Measurements from ENCODE around the gene SERTAD4.
"Not testable (repeated sequence)": the region's sequence is repeated elsewhere in the genome, so short reads cannot be mapped to it uniquely, and the experiment has no call there.

SERTAD4 gene

GRCh38 chr1:210262167-210262896, 29.7 kb downstream of the SERTAD4 start:
- DNase-seq = no peak
- peaks cover 4% of the 10 kb centered on the region for H3K4me1 ChIP-seq (ENCODE audit: control insufficient read depth, low read depth, low read length)
- no peak overlapping the region for H3K23ac ChIP-seq (ENCODE audit: low read length)
- no peak overlapping the region for H4K5ac ChIP-seq (ENCODE audit: low read length)
- H3K27ac ChIP-seq (ENCODE audit: low read depth, low read length) = no peak overlapping the region
- no peaks in the 10 kb centered on the region for H3K27me3 ChIP-seq (ENCODE audit: insufficient read depth, low read length, poor library complexity)
- no CpG with 5 or more reads among the region's 8 CpGs for WGBS (ENCODE audit: extremely low coverage, insufficient coverage, low lambda C conversion rate)
- no peak overlapping the region for H2BK5ac ChIP-seq (ENCODE audit: low read length)
- peak overlapping the region; percentile 17 for H3K4ac ChIP-seq (ENCODE audit: low read depth, low read length)
- peak overlapping the region; percentile 31 for H3K18ac ChIP-seq (ENCODE audit: low read length)
- no peak overlapping the region for H4K8ac ChIP-seq (ENCODE audit: low read depth, low read length)
- no peaks in the 10 kb centered on the region for H3K79me2 ChIP-seq (ENCODE audit: control insufficient read depth, insufficient read depth, low read length)
- no peak overlapping the region for H2BK120ac ChIP-seq (ENCODE audit: low read depth, low read length)
- H2AK5ac ChIP-seq (ENCODE audit: low read length) = no peak overlapping the region
- H2BK15ac ChIP-seq (replicated peaks; ENCODE audit: low read depth) = no peak overlapping the region
- H3K56ac ChIP-seq (ENCODE audit: low read length) = no peak overlapping the region
- no peak overlapping the region for H3K9ac ChIP-seq (ENCODE audit: low read length)
- no peak overlapping the region for H3K4me3 ChIP-seq (ENCODE audit: low read length)
- no peak overlapping the region for H3K4me2 ChIP-seq (ENCODE audit: low read length)
- H3K36me3 ChIP-seq (ENCODE audit: control insufficient read depth, insufficient read depth, low read length) = no peaks in the 10 kb centered on the region
- no peaks in the 10 kb centered on the region for H3K79me1 ChIP-seq (ENCODE audit: low read length)

- Histone ChIP-seq H3K27ac (ENCODE audit: low read depth, low read length) (no peak overlapping the region), H2BK120ac (ENCODE audit: low read depth, low read length) (no peak overlapping the region), H3K27me3 (ENCODE audit: insufficient read depth, low read length, poor library complexity) (no peaks in the 10 kb centered on the region), H3K36me3 (ENCODE audit: control insufficient read depth, insufficient read depth, low read length) (no peaks in the 10 kb centered on the region), H3K9ac (ENCODE audit: low read length) (no peak overlapping the region), H2BK15ac (replicated peaks; ENCODE audit: low read depth) (no peak overlapping the region), H4K5ac (ENCODE audit: low read length) (no peak overlapping the region), H4K8ac (ENCODE audit: low read depth, low read length) (no peak overlapping the region), H3K56ac (ENCODE audit: low read length) (no peak overlapping the region), H3K23ac (ENCODE audit: low read length) (no peak overlapping the region), H3K4me2 (ENCODE audit: low read length) (no peak overlapping the region), H3K4me3 (ENCODE audit: low read length) (no peak overlapping the region), H2BK5ac (ENCODE audit: low read length) (no peak overlapping the region), H3K4ac (ENCODE audit: low read depth, low read length) (no peak overlapping the region), H2AK5ac (ENCODE audit: low read length) (no peak overlapping the region), H3K4me1 (ENCODE audit: control insufficient read depth, low read depth, low read length) (peaks cover 4% of the 10 kb centered on the region), H3K79me1 (ENCODE audit: low read length) (no peaks in the 10 kb centered on the region), H3K18ac (ENCODE audit: low read length) (no peak overlapping the region), H3K79me2 (ENCODE audit: control insufficient read depth, insufficient read depth, low read length) (no peaks in the 10 kb centered on the region)
- DNase-seq = no peak
- WGBS (ENCODE audit: extremely low coverage, insufficient coverage, low lambda C conversion rate) = no CpG with 5 or more reads among the region's 4 CpGs
Measured at GRCh38 chr1:210262897-210263272, 30.3 kb downstream of the SERTAD4 start.

- no peaks in the 10 kb centered on the region for H3K27me3 ChIP-seq (ENCODE audit: insufficient read depth, low read length, poor library complexity)
- no peak overlapping the region for H3K4me3 ChIP-seq (ENCODE audit: low read length)
- H4K8ac ChIP-seq (ENCODE audit: low read depth, low read length) = no peak overlapping the region
- no peak overlapping the region for H3K23ac ChIP-seq (ENCODE audit: low read length)
- no peak overlapping the region for H3K56ac ChIP-seq (ENCODE audit: low read length)
- no peak overlapping the region for H3K9ac ChIP-seq (ENCODE audit: low read length)
- H2BK5ac ChIP-seq (ENCODE audit: low read length) = no peak overlapping the region
- no peak overlapping the region for H4K5ac ChIP-seq (ENCODE audit: low read length)
- no peak overlapping the region for H3K18ac ChIP-seq (ENCODE audit: low read length)
- H2BK120ac ChIP-seq (ENCODE audit: low read depth, low read length) = no peak overlapping the region
- H3K4me1 ChIP-seq (ENCODE audit: control insufficient read depth, low read depth, low read length) = peaks cover 4% of the 10 kb centered on the region
- no peaks in the 10 kb centered on the region for H3K79me1 ChIP-seq (ENCODE audit: low read length)
- no peaks in the 10 kb centered on the region for H3K79me2 ChIP-seq (ENCODE audit: control insufficient read depth, insufficient read depth, low read length)
- H3K27ac ChIP-seq (ENCODE audit: low read depth, low read length) = no peak overlapping the region
- H2AK5ac ChIP-seq (ENCODE audit: low read length) = no peak overlapping the region
- H2BK15ac ChIP-seq (replicated peaks; ENCODE audit: low read depth) = no peak overlapping the region
- no peaks in the 10 kb centered on the region for H3K36me3 ChIP-seq (ENCODE audit: control insufficient read depth, insufficient read depth, low read length)
- no peak for DNase-seq
- no peak overlapping the region for H3K4me2 ChIP-seq (ENCODE audit: low read length)
- H3K4ac ChIP-seq (ENCODE audit: low read depth, low read length) = no peak overlapping the region
Measured at GRCh38 chr1:210263963-210264362, 31.4 kb downstream of the SERTAD4 start.

GRCh38 chr1:210264496-210265380, 32.1 kb downstream of the SERTAD4 start:
- Histone ChIP-seq H4K8ac (ENCODE audit: low read depth, low read length) (no peak overlapping the region), H3K23ac (ENCODE audit: low read length) (no peak overlapping the region), H2AK5ac (ENCODE audit: low read length) (no peak overlapping the region), H2BK15ac (replicated peaks; ENCODE audit: low read depth) (no peak overlapping the region), H3K4ac (ENCODE audit: low read depth, low read length) (no peak overlapping the region), H4K5ac (ENCODE audit: low read length) (no peak overlapping the region), H2BK120ac (ENCODE audit: low read depth, low read length) (no peak overlapping the region), H3K27ac (ENCODE audit: low read depth, low read length) (no peak overlapping the region), H3K4me2 (ENCODE audit: low read length) (no peak overlapping the region), H3K36me3 (ENCODE audit: control insufficient read depth, insufficient read depth, low read length) (no peaks in the 10 kb centered on the region), H3K27me3 (ENCODE audit: insufficient read depth, low read length, poor library complexity) (no peaks in the 10 kb centered on the region), H3K18ac (ENCODE audit: low read length) (no peak overlapping the region), H3K9ac (ENCODE audit: low read length) (no peak overlapping the region), H3K4me1 (ENCODE audit: control insufficient read depth, low read depth, low read length) (peaks cover 4% of the 10 kb centered on the region), H3K79me1 (ENCODE audit: low read length) (no peaks in the 10 kb centered on the region), H3K56ac (ENCODE audit: low read length) (peak overlapping the region; percentile 9), H3K79me2 (ENCODE audit: control insufficient read depth, insufficient read depth, low read length) (no peaks in the 10 kb centered on the region), H2BK5ac (ENCODE audit: low read length) (no peak overlapping the region), H3K4me3 (ENCODE audit: low read length) (no peak overlapping the region)
- peak; percentile 76 for DNase-seq
- WGBS (ENCODE audit: extremely low coverage, insufficient coverage, low lambda C conversion rate) = no CpG with 5 or more reads among the region's 9 CpGs

GRCh38 chr1:210265392-210265955, 32.9 kb downstream of the SERTAD4 start:
- H2AK5ac ChIP-seq (ENCODE audit: low read length); H2BK15ac ChIP-seq (replicated peaks; ENCODE audit: low read depth); H3K4me3 ChIP-seq (ENCODE audit: low read length); H2BK5ac ChIP-seq (ENCODE audit: low read length); H4K8ac ChIP-seq (ENCODE audit: low read depth, low read length); H4K5ac ChIP-seq (ENCODE audit: low read length); H3K9ac ChIP-seq (ENCODE audit: low read length); H3K18ac ChIP-seq (ENCODE audit: low read length); H2BK120ac ChIP-seq (ENCODE audit: low read depth, low read length); H3K4me2 ChIP-seq (ENCODE audit: low read length); H3K23ac ChIP-seq (ENCODE audit: low read length); H3K27me3 ChIP-seq (ENCODE audit: insufficient read depth, low read length, poor library complexity); H3K4me1 ChIP-seq (ENCODE audit: control insufficient read depth, low read depth, low read length); H3K27ac ChIP-seq (ENCODE audit: low read depth, low read length); H3K36me3 ChIP-seq (ENCODE audit: control insufficient read depth, insufficient read depth, low read length); H3K56ac ChIP-seq (ENCODE audit: low read length); H3K79me1 ChIP-seq (ENCODE audit: low read length); H3K79me2 ChIP-seq (ENCODE audit: control insufficient read depth, insufficient read depth, low read length); H3K4ac ChIP-seq (ENCODE audit: low read depth, low read length): not testable (repeated sequence)
- peak; percentile 91 for DNase-seq
- WGBS (ENCODE audit: extremely low coverage, insufficient coverage, low lambda C conversion rate) = no CpG with 5 or more reads among the region's 4 CpGs
